KOPT-K1 (cell line): ENCODE results near the gene GRHL1.

ENCODE experiments used
- H3K27ac ChIP-seq: fragments of 200-600 bp; sonication (generic); 2 replicates; pipeline ENCODE4 v1.5.1; 2016; ENCODE audit warnings: antibody characterized with exemption, mild to moderate bottlenecking, low read depth, low read length; ENCODE audit not compliant: poor library complexity, severe bottlenecking
- H3K36me3 ChIP-seq: fragments of 200-600 bp; sonication (generic); 2 replicates; pipeline ENCODE4 v1.5.1; 2017; ENCODE audit warnings: antibody characterized with exemption, mild to moderate bottlenecking, low read length, moderate library complexity; ENCODE audit not compliant: insufficient read depth
- H3K9me3 ChIP-seq: fragments of 200-600 bp; sonication (generic); 2 replicates; pipeline ENCODE4 v1.5.1; 2017; ENCODE audit warnings: antibody characterized with exemption, low read length, mild to moderate bottlenecking; ENCODE audit not compliant: insufficient read depth, poor library complexity, severe bottlenecking

The GRHL1 gene

DNA sequence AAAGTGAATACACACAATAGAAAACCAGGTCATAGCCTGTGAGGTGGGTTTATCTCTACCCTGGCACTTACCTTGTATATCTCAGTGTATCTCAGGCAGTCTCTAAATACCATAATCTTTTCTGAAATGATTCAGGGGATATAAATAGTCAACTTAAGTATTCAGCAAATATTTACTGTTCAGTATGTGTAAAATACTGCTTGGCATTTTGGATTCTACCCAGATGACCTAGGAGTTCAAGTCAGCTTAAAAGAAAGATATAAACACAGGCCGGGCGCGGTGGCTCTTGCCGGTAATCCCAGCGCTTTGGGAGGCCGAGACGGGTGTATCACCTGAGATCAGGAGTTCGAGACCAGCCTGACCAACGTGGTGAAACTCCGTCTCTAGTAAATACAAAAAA lies 23.8 kb downstream of the GRHL1 start:
- Histone ChIP-seq H3K36me3 (no peaks in the 10 kb centered on the region), H3K27ac (no peak overlapping the region), H3K9me3 (no peaks in the 10 kb centered on the region)

- H3K36me3 ChIP-seq: no peaks in the 10 kb centered on the region
- no peak overlapping the region for H3K27ac ChIP-seq
- no peaks in the 10 kb centered on the region for H3K9me3 ChIP-seq
These were observed 24.4 kb downstream of the GRHL1 start for GRCh38 chr2:9975805-9976447.

DNA sequence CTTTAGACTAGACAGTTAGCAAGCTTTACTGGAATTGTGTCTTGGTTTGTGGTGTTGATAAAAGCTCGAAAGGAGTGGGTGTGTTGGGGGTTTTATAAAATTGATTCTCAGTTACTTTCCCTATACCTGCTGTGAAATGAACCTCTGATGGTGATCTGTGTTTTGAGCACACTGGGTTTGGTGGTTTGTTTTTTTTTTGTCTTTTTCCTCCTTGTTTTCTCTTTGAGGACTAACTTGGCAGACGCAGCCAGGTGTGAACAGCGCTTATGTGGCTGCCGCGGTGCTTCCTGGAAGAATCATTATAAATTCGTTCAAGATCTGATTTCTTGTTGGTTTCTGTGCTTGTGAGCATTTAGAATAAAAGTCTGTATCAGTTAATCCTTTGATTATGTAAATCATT lies 28.5 kb downstream of the GRHL1 start:
- Histone ChIP-seq H3K27ac (no peak overlapping the region), H3K36me3 (no peaks in the 10 kb centered on the region), H3K9me3 (no peaks in the 10 kb centered on the region)

- H3K9me3 ChIP-seq: no peaks in the 10 kb centered on the region
- H3K27ac ChIP-seq: no peak overlapping the region
- no peaks in the 10 kb centered on the region for H3K36me3 ChIP-seq
These were observed 29.0 kb downstream of the GRHL1 start for GRCh38 chr2:9980520-9980919.

GRCh38 chr2:9981655-9982054 lies 30.2 kb downstream of the GRHL1 start:
- no peaks in the 10 kb centered on the region for H3K36me3 ChIP-seq
- H3K9me3 ChIP-seq: no peaks in the 10 kb centered on the region
- H3K27ac ChIP-seq: no peak overlapping the region

DNA sequence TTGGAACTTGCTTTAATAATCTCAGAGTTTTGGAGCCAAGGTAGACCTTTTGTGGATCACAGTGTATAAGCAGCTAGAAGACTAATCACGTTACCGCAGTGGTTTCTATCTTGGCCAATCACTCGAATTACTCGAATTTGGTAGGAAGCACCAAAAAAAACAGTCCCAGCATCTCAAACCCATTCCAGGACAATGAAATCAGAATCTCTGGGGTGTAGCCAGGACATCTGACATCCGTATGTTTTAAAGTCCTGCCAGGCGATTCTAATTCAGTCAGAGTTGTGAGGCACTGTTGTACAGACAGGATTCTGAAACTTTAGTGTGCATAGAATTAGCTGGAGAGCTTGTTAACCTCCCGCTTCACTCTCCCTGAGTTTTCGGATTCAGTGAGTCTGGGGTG lies 30.8 kb downstream of the GRHL1 start:
- H3K36me3 ChIP-seq: no peaks in the 10 kb centered on the region
- H3K27ac ChIP-seq: no peak overlapping the region
- H3K9me3 ChIP-seq: no peaks in the 10 kb centered on the region

GRCh38 chr2:9982891-9983290 lies 31.4 kb downstream of the GRHL1 start:
- H3K27ac ChIP-seq: no peak overlapping the region
- no peaks in the 10 kb centered on the region for H3K9me3 ChIP-seq
- H3K36me3 ChIP-seq: no peaks in the 10 kb centered on the region

GRCh38 chr2:9983401-9984216 lies 32.1 kb downstream of the GRHL1 start:
- Histone ChIP-seq H3K36me3 (no peaks in the 10 kb centered on the region), H3K27ac (no peak overlapping the region), H3K9me3 (no peaks in the 10 kb centered on the region)

DNA sequence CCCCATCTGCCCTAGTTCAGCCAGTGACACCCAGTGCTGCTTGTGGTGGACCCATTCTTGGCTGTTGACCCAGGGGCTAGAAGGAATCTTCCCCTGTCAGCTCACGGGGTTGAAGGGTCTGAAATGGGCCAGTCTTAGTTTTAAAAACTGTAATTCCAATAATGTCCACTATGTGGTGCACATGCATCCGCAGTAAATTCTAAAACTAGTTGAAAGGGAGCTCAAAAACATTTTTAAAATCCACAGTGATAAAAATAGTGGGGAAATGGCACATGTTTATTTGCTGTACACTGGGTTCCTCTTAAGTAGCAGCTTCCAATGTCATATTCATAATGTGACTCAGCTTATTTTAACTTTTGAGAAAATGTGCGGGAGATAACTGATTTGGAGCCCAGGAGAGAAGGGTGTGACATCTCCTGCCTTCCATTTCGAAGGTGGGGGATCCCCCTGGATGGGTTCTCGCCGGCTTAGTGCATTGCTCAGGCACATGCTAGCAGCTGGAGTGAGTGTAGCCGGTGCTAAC lies 32.8 kb downstream of the GRHL1 start:
- H3K9me3 ChIP-seq: no peaks in the 10 kb centered on the region
- no peak overlapping the region for H3K27ac ChIP-seq
- no peaks in the 10 kb centered on the region for H3K36me3 ChIP-seq

DNA sequence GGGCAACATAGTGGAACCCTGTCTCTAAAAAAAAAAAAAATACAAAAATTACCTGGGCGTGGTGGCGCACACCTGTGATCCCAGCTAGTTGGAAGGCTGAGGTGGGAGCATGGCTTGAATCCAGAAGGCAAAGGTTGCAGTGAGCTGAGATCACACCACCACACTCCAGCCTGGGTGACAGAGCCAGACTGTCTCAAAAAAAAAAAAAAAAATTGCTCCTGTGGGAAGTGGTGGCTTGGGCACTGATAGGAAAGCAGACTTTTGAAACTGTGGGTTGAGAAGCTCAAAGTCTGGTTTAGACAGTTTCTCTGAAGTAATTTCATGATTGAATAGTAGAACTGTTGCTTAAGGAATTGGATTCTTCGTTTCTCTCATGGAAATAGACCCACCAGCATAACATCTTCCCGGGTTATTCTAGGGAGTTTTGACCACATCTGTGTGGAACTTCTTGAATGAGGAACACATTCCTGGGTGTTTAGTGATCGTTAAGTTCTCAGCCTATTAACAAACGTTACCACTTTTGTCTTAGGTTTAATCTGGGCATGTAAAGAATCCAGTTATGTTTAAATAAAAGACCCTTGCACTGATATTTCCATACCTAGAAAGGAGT lies 33.5 kb downstream of the GRHL1 start:
- Histone ChIP-seq H3K36me3 (no peaks in the 10 kb centered on the region), H3K27ac (no peak overlapping the region), H3K9me3 (no peaks in the 10 kb centered on the region)

DNA sequence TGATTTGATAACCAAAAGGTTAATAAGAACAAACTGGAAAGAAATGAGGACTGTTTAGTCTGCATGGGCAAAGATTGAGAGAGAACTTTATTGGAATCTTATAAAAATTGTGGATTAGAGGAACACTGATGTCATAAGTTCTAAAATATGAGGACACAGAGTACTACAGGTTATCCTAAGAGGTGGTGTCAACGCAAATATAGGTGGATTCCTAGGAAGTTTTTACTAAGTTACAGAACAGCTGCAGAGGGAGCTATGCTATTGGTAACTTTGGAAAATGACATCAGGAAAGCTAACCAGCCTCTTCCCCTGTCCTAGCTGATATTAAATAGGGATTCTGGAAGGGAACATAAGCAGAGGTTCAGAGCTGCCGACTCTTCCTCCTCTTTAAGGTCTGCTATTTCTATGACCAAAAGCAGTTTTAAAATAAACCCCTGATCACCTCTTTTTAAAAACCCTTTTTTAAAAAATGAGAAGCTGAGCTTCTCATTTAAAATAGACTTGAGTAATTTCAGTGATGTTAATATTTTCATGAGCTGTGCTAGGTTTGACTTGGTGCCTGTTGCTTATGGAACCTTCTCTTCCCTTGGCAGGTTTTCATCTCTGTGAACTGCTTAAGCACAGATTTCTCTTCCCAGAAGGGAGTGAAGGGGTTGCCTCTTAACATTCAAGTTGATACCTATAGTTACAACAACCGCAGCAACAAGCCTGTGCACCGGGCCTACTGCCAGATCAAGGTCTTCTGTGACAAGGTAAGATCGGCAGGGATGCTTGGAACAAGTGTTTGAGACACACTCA lies 34.2 kb downstream of the GRHL1 start:
- H3K9me3 ChIP-seq: no peaks in the 10 kb centered on the region
- H3K27ac ChIP-seq: no peak overlapping the region
- no peaks in the 10 kb centered on the region for H3K36me3 ChIP-seq

- no peaks in the 10 kb centered on the region for H3K36me3 ChIP-seq
- no peak overlapping the region for H3K27ac ChIP-seq
These were observed 36.8 kb downstream of the GRHL1 start for GRCh38 chr2:9988320-9988719.

DNA sequence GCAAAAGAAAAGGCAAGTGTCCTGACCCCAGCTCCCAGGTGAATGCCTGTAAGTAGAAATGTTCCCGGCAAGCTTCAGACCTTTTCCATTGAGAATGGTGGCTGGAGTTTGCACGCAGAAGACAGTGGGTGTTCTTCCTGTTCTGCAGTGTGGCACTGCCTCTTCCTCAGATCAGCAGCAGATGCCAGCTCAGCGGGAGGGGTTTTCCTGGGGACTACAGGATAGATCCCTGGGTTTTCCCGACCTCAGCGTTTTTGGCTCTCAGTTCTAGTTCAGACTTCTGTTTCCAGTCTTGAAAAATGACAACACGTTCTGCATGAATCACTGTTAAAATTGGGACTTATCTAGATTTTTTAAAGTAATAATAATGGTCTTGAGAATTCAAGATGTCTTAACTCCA lies 39.2 kb downstream of the GRHL1 start:
- no peaks in the 10 kb centered on the region for H3K9me3 ChIP-seq
- H3K36me3 ChIP-seq: no peaks in the 10 kb centered on the region
- no peak overlapping the region for H3K27ac ChIP-seq

More at GRCh38 chr2:9988320-9988719, 36.8 kb downstream of the GRHL1 start:
- H3K9me3 ChIP-seq: no peaks in the 10 kb centered on the region

- Histone ChIP-seq H3K27ac (no peak overlapping the region), H3K9me3 (no peaks in the 10 kb centered on the region), H3K36me3 (no peaks in the 10 kb centered on the region)
These were observed 39.7 kb downstream of the GRHL1 start for GRCh38 chr2:9991221-9991620.

DNA sequence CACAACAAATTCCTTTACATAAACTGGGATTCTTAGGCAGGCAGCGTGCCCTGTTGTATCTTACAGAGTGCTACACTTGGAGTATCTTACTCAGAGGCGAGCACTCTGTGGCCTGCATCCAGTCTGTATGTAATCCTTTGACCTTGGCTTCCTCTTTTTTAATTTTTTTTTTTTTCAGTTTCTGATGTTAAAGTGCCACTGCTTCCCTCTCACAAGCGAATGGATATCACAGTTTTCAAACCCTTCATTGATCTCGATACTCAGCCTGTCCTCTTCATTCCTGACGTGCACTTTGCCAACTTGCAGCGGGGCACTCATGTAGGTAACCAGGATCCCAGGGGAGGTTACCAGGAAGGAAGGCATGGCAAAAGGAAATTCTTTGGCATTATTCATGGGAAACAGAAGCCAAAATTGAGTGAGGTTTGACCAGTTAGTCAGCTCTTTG lies 40.4 kb downstream of the GRHL1 start:
- Histone ChIP-seq H3K27ac (no peak overlapping the region), H3K9me3 (no peaks in the 10 kb centered on the region), H3K36me3 (no peaks in the 10 kb centered on the region)
